OCI-LY7 (cell line): ENCODE results near the gene LMNTD2. TPM values are rescaled to one million over a fixed set of nuclear protein-coding genes. Genes with fewer than 3 reads are reported as not detected.

Experiments
- BruUV-seq: library from RNA; stranded (reverse); fragments of 400-500 nt; replicated peaks from 2 replicates; lab custom pipeline; 2021; lab: Mats Ljungman, UMichigan
- CTCF ChIA-PET: fragments of 300-600 bp; sonication (Branson Sonifier 250); formaldehyde crosslinking; loops from one replicate; lab custom pipeline; 2022; ENCODE audit warnings: antibody characterized with exemption; ENCODE audit not compliant: unreplicated experiment; lab: Charles Lee
- POLR2A ChIA-PET: fragments of 300-600 bp; sonication (Branson Sonifier 250); formaldehyde crosslinking; loops from one replicate; lab custom pipeline; 2022; ENCODE audit warnings: antibody characterized with exemption; lab: Charles Lee
- DNase-seq: peaks from one replicate; pipeline ENCODE4 v3.0.0-alpha.2; 2015; ENCODE audit warnings: low spot score
- H2AFZ ChIP-seq: fragments of 200-600 bp; sonication (generic), shearing (Covaris generic); 2 replicates; pipeline ENCODE4 v1.6.1; 2014; ENCODE audit warnings: mild to moderate bottlenecking, antibody characterized with exemption, low read length, moderate library complexity
- H3K27ac ChIP-seq: fragments of 200-600 bp; sonication (generic); 2 replicates; pipeline ENCODE4 v1.5.1; 2014; ENCODE audit warnings: mixed run types, low read depth, mild to moderate bottlenecking, moderate library complexity, low read length, inconsistent platforms; ENCODE audit not compliant: poor library complexity, severe bottlenecking
- H3K36me3 ChIP-seq: fragments of 200-600 bp; sonication (generic); 2 replicates; pipeline ENCODE4 v1.6.1; 2014; ENCODE audit warnings: mild to moderate bottlenecking, antibody characterized with exemption, low read length, moderate library complexity, mixed read lengths; ENCODE audit not compliant: insufficient read depth
- H3K4me1 ChIP-seq: fragments of 200-600 bp; sonication (generic); 2 replicates; pipeline ENCODE4 v1.5.1; 2014; ENCODE audit warnings: mild to moderate bottlenecking, low read length; ENCODE audit not compliant: insufficient read depth, poor library complexity, severe bottlenecking
- H3K4me2 ChIP-seq: fragments of 200-600 bp; sonication (generic); 2 replicates; pipeline ENCODE4 v1.6.1; 2014; ENCODE audit warnings: mild to moderate bottlenecking, low read length
- H3K4me3 ChIP-seq: fragments of 200-600 bp; sonication (generic); 2 replicates; pipeline ENCODE4 v1.5.1; 2014; ENCODE audit warnings: mild to moderate bottlenecking, low read depth, low read length; ENCODE audit not compliant: poor library complexity, severe bottlenecking
- H3K79me2 ChIP-seq: fragments of 200-600 bp; sonication (generic); 2 replicates; pipeline ENCODE4 v1.6.1; 2016; ENCODE audit warnings: low read depth, mild to moderate bottlenecking, low read length, moderate library complexity, mixed read lengths; ENCODE audit not compliant: insufficient read depth
- H3K9me2 ChIP-seq: fragments of 200-600 bp; sonication (generic); 2 replicates; pipeline ENCODE4 v1.6.1; 2016; ENCODE audit warnings: mild to moderate bottlenecking, low read length, mixed read lengths; ENCODE audit not compliant: insufficient read depth
- H3K9me3 ChIP-seq: fragments of 200-600 bp; sonication (generic); 2 replicates; pipeline ENCODE4 v1.6.1; 2014; ENCODE audit warnings: mild to moderate bottlenecking, mixed run types, low read length, mixed read lengths
- H4K20me1 ChIP-seq: fragments of 200-600 bp; sonication (generic); 2 replicates; pipeline ENCODE4 v1.6.1; 2014; ENCODE audit warnings: mild to moderate bottlenecking, antibody characterized with exemption, low read length, moderate library complexity, mixed read lengths; ENCODE audit not compliant: insufficient read depth
- EZH2phosphoT487 ChIP-seq: fragments of 200-600 bp; sonication (generic); IDR thresholded peaks from 2 replicates; pipeline ENCODE4 v1.6.1; 2018; ENCODE audit warnings: low read depth, borderline replicate concordance, mild to moderate bottlenecking, mixed run types, antibody characterized with exemption, low read length, moderate library complexity, mixed read lengths
- intact Hi-C: fragments of 100-400 bp; cut with micrococcal nuclease; formaldehyde crosslinking; loops from one replicate; pipeline ENCODE4 v1.10.0; 2022; ENCODE audit not compliant: unreplicated experiment
- total RNA-seq, 2 experiments: library from RNA; depleted of rRNA in 1 of 2; stranded (reverse); fragments of >200 nt in 1 of 2; shearing (Covaris generic) in 1 of 2; gene quantifications; 2 replicates each; pipeline ENCODE4 v1.2.3, GENCODE V29; 2014 to 2022
- TF ChIP-seq, protein P1 (sequence below): fragments of 200-600 bp; sonication (generic); conservative IDR thresholded peaks from 2 replicates; pipeline ENCODE4 v1.5.1; 2014; ENCODE audit warnings: mild to moderate bottlenecking, antibody characterized with exemption, low read length, moderate library complexity, mixed read lengths

LMNTD2 gene
- total RNA-seq, 2 experiments from 2014 or later, result 4.7 to 17.7 TPM

DNA sequence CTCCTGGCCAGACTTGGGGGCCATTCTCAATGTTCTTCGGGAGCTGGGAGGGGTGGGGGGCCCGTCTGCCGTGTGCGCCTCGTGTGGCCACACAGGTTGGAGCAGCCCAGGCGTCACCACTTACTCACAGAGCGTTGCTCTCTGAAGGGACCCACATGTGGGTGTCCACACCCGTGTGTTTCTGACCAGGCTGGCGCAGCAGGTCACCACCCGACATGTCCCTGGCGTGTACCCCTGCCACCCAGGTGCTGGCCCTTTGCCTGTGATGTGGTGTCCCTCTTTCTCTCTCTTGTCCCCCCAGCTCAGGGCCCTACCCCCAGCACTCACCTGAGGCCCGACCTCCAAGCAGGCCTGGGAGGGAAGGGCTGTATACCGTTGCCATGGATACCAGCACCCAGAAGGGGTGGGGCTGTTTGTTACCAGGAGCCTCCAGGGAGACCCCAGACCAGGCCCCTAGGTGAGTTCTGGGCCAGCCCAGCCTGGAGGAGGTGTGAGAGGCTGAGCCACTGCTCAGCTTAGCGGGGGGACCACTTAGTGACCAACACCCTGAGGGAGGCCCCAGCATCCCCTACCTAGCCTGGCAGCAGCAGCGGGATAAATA is 1.4 kb downstream of the LMNTD2 start:
- ChIA-PET CTCF (no interaction called here), POLR2A (interaction anchor here (1.1 kb wide), 1 partner anchor 17 kb away, joined by 5 read pairs; the partner anchor contains the start of gene PHRF1)
- H3K9me3 ChIP-seq, result no peaks in the 10 kb centered on the region
- intact Hi-C loops, result loop anchor here (5.0 kb wide), 1 partner anchor 163 kb away; no protein-coding TSS in a partner anchor
- H2AFZ ChIP-seq, result no peak overlapping the region
- H3K4me1 ChIP-seq, result peaks cover 39% of the 10 kb centered on the region
- peak; percentile 54 for DNase-seq
- no peaks in the 10 kb centered on the region for H3K9me2 ChIP-seq
- H3K4me2 ChIP-seq, result no peak overlapping the region
- no peak overlapping the region for H3K4me3 ChIP-seq
- TF ChIP-seq EZH2phosphoT487, result no peak
- TF ChIP-seq, protein P1, sequence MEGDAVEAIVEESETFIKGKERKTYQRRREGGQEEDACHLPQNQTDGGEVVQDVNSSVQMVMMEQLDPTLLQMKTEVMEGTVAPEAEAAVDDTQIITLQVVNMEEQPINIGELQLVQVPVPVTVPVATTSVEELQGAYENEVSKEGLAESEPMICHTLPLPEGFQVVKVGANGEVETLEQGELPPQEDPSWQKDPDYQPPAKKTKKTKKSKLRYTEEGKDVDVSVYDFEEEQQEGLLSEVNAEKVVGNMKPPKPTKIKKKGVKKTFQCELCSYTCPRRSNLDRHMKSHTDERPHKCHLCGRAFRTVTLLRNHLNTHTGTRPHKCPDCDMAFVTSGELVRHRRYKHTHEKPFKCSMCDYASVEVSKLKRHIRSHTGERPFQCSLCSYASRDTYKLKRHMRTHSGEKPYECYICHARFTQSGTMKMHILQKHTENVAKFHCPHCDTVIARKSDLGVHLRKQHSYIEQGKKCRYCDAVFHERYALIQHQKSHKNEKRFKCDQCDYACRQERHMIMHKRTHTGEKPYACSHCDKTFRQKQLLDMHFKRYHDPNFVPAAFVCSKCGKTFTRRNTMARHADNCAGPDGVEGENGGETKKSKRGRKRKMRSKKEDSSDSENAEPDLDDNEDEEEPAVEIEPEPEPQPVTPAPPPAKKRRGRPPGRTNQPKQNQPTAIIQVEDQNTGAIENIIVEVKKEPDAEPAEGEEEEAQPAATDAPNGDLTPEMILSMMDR, result peak; percentile 64
- no peaks in the 10 kb centered on the region for H3K36me3 ChIP-seq
- BruUV-seq, result no TSS peak
- no peak overlapping the region for H3K27ac ChIP-seq
- H4K20me1 ChIP-seq, result no peaks in the 10 kb centered on the region
- H3K79me2 ChIP-seq, result no peaks in the 10 kb centered on the region

DNA sequence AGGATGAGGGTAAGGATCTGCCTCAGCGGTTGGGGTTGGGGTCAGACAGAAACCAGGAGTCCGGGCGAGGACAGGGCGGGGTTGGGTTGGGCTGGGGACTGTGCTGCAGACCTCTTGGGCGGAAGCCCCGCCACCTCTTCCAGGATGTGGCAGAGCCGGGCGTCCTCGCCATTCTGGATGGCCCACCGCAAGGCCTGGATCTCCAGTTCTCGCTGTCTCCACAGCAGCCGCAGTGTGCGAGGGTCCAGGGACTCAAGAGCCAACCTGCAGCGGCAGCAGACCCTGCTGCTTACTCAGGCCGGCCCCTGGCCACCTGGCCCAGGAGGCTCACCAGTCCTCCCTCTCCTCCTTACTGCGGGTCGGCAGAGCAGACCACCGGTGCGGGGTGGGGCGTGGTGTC is 2.0 kb downstream of the LMNTD2 start:
- no peak overlapping the region for H3K4me2 ChIP-seq
- intact Hi-C loops, result loop anchor here (5.0 kb wide), 1 partner anchor 164 kb away; no protein-coding TSS in a partner anchor
- CTCF ChIA-PET, result no interaction called here
- no TSS peak for BruUV-seq
- H4K20me1 ChIP-seq, result no peaks in the 10 kb centered on the region
- POLR2A ChIA-PET, result no interaction called here
- no peak overlapping the region for H2AFZ ChIP-seq
- no peak overlapping the region for H3K27ac ChIP-seq
- H3K9me3 ChIP-seq, result no peaks in the 10 kb centered on the region
- H3K9me2 ChIP-seq, result no peaks in the 10 kb centered on the region
- no peak for DNase-seq
- peaks cover 39% of the 10 kb centered on the region for H3K4me1 ChIP-seq
- TF ChIP-seq, protein P1, result no peak
- no peak for TF ChIP-seq EZH2phosphoT487
- H3K4me3 ChIP-seq, result no peak overlapping the region
- no peaks in the 10 kb centered on the region for H3K36me3 ChIP-seq
- no peaks in the 10 kb centered on the region for H3K79me2 ChIP-seq

DNA sequence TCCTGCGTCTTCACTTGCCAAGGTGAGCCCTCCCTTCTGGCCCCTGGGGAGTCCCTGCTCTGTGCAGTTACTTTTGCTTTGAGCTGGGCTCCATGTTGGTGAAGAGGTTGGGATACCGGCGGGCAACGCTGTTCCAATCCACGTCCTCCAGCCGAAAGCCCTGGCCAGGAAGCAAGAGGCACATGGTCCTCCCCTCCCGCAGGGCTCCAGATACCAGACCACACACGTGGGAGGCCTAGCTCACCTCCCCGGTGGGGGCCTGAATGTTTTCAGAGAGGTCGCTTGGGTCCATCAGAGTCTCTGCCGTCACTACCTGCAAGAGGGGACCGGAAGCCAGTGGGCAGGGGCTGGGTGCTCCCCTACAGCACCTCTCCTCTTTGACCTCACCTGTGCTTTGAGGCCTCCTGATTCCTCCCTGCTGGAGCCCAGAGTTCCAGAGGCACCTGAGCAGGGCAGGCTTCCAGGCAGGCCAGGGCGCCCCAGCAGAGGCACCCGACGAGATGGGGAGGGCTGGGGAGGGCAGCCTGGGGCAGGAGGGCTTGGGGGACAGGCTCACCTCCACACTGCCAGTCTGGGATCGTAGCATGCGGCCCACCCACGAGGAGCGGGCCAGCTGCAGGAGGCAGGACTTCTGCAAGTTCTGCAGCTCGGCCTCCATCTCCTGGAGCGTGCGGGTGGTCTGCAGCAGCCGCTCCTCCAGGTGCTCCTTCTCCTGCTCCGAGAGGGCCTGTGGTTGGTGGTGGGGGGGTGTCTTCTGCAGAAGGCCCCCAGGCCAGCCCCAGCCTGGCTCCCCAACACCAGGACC is 3.0 kb downstream of the LMNTD2 start:
- intact Hi-C loops, result loop anchor here (5.0 kb wide), 1 partner anchor 165 kb away; no protein-coding TSS in a partner anchor

More for the DNA sequence above, 3.0 kb downstream of the LMNTD2 start:
- Histone ChIP-seq H3K36me3 (no peaks in the 10 kb centered on the region), H2AFZ (no peak overlapping the region), H4K20me1 (no peaks in the 10 kb centered on the region), H3K79me2 (no peaks in the 10 kb centered on the region), H3K4me3 (no peak overlapping the region), H3K27ac (no peak overlapping the region), H3K9me2 (no peaks in the 10 kb centered on the region), H3K4me2 (no peak overlapping the region), H3K4me1 (peaks cover 39% of the 10 kb centered on the region), H3K9me3 (no peaks in the 10 kb centered on the region)
- CTCF ChIA-PET, result no interaction called here
- no TSS peak for BruUV-seq
- POLR2A ChIA-PET, result no interaction called here
- no peak for DNase-seq
- TF ChIP-seq, protein P1, result no peak
- no peak for TF ChIP-seq EZH2phosphoT487
